ENCODE measurements around the gene PAEP. TPM values are rescaled to one million over a fixed set of nuclear protein-coding genes. Genes with fewer than 3 reads are reported as not detected.

The PAEP gene
- total RNA-seq, 1 experiment from 2014 or later: not detected

DNA sequence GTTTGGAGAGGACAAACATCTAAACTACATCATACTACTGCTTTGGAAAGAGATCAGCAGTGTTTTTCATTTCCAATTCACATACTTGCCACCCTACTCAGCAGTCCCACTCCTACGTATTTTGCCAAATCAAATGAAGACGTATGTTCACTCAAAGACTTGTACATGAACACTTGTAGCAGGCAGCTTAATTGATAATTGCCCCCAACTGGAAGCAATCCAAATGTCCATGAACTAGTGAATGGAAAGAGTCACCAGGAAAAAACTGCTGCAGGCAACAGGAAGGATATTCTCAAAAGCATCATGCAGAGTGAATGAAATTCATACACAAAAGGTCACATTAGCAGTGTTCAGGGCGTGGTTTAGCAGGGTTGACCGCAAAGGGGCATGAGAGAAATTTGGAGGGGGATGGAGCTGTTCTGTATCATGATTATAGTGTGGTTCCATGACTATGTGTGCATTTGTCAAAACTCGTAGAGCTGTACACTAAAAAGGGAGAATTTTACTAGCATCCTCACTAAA lies 38.8 kb downstream of the PAEP start:
- no peak for DNase-seq (ENCODE audit: low read depth)

DNA sequence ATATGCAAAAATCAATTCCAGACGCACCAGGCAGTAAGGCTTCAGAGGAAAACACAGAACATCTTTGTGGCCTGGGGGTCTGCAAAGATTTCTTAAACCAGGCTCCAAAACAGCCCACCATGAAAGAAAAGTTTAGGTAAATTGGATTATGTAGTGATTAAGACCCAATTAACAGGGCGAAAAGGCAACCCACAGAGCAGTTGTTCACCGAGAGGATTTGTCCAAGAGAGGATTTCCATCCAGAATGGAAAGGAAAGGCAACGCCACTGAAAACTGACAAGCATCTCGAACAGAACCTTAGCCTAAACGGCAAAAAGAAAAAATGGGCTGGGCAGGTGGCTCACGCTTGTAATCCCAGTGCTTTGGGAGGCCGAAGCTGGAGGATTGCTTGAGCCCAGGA lies 40.4 kb downstream of the PAEP start:
- DNase-seq (ENCODE audit: low read depth): no peak

DNA sequence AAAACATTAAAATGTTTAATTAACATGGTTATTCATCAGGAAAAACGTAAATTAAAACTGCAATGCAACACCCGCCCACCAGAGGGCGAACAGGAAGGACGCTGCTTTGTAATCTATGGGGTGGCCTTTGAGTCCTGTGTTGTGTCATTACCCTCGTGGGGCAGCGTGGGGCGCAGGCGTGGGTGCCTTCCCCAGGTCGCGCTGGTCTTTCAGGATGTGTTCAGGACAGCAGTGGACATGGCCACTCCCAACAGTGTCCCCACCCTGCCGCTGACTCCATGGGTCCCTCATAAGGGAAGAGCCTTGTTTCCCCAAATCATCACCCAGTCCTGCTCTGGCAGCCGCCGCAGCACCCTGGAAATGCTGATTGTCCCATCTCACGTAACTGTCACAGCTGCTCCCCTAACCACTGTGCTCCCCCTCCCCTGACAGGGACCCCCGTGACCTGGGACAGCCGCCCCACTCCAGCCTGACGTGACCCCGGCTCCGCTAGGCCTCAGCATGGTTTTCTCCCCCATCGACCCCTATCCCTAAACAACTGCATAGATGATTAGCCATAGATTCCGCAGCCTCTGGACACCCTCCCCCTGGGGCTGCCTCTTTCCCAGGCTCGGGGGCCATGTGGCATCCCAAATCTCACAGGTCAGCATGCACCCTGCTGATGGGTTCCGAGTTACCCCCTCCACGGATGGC lies 41.4 kb downstream of the PAEP start:
- peak; percentile 42 for DNase-seq (ENCODE audit: low read depth)

DNA sequence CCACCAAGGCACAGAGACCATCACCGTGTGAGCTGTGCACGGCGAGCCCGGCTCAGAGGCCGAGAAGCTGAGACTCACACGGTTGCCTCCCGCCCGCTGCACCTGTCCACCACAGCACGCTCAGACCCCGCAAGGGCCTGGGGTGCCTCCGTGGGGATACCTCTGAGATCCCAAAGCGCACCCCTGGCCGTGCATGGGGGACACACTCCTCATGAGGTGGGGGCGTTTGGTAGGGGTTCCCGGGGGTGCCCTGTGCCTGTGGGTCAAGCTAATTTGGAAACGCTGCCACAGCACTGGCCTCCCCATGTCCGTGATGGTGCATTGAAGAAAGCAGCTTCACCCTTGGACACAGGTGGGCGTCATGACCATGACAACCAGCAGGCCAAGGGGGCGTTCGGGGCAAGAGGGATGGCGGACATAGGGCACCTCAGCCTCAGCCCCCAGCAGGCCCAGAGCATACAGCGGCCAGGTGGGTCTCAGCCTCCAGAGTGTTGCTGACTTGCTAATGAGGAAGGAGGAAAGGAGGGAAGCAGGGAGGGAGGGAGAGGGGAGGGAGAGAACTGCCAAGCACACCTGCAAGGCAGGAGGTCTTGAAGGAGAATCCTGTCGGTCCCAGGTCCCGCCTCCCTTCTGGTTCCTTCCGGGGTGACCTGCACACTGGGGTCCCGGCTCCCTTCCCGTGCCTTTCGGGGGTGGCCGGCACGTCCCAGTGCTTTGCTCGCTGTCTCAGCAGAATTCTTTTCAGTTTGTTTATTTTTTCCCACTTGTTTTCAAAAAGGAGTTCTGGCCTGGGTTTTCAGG lies 43.1 kb downstream of the PAEP start:
- no peak for DNase-seq (ENCODE audit: low read depth)

GRCh38 chr9:135605238-135605781 lies 43.8 kb downstream of the PAEP start:
- no peak for DNase-seq (ENCODE audit: low read depth)

- DNase-seq (ENCODE audit: low read depth): no peak
These were observed 45.3 kb downstream of the PAEP start for GRCh38 chr9:135606885-135607259.

DNA sequence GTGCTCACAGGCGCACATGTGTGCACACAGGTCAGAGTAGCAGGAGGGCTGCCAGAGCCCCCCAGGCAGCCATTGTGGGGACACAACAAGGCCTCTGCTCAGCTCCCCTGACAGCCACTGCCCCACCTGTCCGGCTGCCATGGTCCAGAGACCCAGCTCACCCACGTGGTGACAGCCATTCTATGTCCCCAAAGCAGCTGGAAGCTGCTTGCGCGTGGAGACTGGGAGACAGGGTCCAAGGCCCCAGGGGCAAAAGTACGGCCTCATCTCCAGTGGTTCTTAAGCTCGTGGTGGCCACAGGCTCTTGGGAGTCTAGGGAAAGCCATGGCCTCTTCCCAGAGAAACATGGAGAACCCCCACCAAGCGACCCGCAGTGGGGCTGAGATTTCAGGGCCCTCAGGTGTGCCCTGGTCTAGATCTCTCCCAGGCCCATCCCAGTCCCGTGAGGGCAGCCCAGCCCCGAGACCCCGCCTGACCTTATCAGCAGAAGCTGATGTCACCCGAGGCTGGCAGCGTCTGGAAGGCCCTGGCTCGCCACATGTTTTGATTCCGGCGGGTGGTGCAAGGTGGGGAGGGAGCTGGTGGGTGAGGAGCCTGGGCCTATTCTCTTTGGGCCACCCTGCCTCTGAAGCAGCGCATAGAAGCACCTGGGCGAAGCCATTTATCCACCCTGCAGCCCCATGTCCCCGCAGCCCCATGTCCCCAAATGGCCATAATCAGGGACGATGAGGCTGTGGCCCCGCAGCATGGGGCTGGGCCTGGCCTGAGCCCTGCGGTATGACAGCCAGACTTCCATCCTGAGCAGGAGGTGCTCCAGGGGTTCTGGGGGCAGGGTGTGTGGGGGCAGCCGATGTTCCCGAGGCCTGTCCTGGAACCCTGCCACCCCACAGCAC lies 46.1 kb downstream of the PAEP start:
- DNase-seq (ENCODE audit: low read depth): no peak

GRCh38 chr9:135608294-135608998 lies 46.9 kb downstream of the PAEP start:
- no peak for DNase-seq (ENCODE audit: low read depth)

DNA sequence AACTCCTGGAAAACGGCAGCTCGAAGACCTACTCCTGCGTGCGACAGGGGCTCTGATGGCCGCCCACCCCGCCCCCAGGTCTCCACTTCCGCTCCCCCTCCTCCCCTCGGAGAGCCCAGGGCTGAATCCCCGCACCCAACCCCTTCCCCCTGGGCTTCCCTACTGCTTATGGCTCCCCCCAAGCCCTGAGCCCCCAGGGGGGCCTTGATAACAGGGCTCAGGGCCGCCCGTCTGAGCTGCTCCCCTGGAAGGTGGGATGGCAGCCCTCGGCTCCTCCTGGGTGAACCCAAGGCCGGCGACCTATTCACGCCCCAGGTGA lies 47.4 kb downstream of the PAEP start:
- DNase-seq (ENCODE audit: low read depth): no peak

- no peak for DNase-seq (ENCODE audit: low read depth)
These were observed 47.9 kb downstream of the PAEP start for GRCh38 chr9:135609366-135609955.

DNA sequence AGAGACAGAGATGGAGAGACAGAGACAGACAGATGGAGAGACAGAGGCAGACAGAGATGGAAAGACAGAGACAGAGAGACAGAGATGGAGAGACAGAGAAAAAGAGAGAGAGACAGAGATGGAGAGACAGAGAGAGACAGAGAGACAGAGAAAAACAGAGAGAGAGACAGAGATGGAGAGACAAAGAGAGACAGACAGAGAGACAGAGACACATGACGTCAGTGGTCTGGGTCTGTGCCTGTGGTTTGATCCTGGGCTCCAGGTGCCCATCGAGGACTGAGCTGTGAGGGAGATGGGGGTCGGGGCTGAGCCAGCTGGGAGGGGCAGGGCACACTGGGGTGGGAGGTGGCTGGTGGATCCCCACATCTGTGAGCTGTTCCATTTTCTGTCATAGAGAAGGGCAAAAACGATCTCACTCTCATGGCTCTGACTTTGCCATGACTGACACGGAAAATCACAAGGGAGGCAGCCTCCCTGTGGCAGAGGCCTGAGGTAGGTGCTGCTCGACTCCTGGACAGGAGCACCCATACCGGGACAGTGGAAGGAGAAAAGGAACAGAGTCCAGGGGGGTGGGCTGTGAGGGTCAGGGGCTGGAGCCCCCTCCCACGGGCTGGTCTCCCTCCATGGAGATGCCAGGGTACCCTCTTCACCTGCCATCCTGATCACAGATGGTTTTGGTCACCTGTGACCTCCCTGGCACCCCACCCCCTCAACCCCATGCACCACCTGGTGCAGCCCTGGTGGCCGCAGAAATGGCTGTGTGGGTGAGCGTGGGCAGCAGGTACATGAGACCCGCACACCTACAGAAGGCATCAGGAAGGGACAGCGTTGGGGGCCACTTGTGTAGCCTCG lies 49.0 kb downstream of the PAEP start:
- DNase-seq (ENCODE audit: low read depth): no peak

DNA sequence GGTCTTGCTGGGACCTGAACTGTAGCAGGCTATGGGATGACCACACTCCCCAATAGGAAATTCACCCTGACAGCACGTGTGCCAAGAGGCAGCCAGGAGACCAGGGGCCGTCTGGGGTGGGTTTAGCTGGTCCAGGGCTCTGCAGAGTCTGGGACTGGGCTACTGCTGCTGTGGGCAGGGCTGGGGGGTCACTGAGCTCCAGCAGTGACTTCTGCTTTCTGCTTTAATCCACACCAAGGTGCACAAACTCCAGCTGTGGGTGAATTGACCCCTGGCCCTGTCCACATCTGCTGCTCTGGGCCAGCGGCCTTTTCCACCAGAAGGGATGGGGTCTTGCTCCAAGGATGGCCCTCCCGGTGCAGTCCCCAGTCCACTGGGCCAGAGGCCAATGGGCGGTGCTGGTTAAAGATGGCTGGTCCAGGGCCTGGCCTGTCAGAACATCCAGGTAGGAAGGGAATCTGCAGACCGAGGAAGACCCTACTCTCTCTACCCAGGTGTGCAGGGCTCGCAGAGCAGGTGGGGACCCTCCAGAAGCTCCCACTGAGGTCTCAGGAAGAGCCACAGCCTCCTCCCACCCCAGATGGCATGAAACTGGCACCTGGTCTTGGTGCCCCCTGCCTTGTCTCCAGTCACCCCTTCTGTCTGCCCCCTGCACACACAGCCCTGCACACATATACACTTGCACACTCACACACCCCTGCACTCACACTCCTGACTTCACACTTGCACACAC lies 49.8 kb downstream of the PAEP start:
- no peak for DNase-seq (ENCODE audit: low read depth)

GRCh38 chr9:135611875-135612209 lies 50.3 kb downstream of the PAEP start:
- DNase-seq (ENCODE audit: low read depth): no peak

DNA sequence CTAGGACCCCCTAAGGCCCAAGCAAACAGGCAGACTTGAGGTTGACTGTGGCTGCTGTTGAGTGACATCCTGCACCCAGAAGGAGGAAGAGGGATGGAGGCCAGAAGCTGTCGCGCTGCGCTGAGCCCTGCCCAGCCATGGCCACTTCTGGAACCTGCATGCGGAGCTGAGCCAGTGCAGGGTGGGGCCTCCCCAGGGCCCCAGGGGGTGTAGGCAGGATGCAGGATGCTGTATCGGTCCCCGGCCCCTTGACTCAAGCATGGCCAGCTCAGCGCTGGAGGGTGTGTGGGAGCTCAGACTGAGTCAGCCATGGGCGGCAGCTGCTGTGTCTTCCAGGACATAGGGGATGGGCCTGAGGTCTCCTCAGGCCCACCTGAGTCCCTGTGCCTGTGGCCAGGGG lies 50.9 kb downstream of the PAEP start:
- peak; percentile 69 for DNase-seq (ENCODE audit: low read depth)

- no peak for DNase-seq (ENCODE audit: low read depth)
These were observed 51.7 kb downstream of the PAEP start for GRCh38 chr9:135612981-135613910.

GRCh38 chr9:135613946-135614805 lies 52.6 kb downstream of the PAEP start:
- no peak for DNase-seq (ENCODE audit: low read depth)
